ENCODE results near the gene LUM.

LUM gene

DNA sequence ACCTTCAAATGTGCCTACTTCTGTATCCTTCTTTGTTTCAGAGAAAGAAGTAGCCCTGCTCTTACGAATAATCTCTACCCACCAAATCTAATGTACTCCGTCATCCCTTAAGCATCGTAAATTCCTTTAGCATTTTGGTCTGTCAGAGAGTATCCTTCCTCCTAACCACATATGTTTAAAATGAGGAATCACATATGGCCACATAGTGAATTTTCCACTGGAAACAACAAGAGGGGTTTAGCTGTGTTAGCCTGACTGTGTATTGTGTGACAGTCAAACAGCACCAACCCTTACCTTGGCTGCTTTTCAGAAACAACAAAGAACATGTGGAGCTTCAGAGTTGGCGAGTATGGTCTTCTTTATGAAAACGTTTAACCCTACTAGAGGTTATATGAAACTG, 5.5 kb downstream of the LUM start:
- DNase-seq (ENCODE audit: low read depth): no peak
- TF ChIP-seq, protein P1, sequence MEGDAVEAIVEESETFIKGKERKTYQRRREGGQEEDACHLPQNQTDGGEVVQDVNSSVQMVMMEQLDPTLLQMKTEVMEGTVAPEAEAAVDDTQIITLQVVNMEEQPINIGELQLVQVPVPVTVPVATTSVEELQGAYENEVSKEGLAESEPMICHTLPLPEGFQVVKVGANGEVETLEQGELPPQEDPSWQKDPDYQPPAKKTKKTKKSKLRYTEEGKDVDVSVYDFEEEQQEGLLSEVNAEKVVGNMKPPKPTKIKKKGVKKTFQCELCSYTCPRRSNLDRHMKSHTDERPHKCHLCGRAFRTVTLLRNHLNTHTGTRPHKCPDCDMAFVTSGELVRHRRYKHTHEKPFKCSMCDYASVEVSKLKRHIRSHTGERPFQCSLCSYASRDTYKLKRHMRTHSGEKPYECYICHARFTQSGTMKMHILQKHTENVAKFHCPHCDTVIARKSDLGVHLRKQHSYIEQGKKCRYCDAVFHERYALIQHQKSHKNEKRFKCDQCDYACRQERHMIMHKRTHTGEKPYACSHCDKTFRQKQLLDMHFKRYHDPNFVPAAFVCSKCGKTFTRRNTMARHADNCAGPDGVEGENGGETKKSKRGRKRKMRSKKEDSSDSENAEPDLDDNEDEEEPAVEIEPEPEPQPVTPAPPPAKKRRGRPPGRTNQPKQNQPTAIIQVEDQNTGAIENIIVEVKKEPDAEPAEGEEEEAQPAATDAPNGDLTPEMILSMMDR (IDR thresholded peaks at IDR 0.05; ENCODE audit: control insufficient read depth, insufficient read depth, low read depth, low read length, missing control alignments): no peak
- no peak overlapping the region; the same call in 1 of the 2 replicates for H3K4me3 ChIP-seq (ENCODE audit: control insufficient read depth, low read depth, low read length)

DNA sequence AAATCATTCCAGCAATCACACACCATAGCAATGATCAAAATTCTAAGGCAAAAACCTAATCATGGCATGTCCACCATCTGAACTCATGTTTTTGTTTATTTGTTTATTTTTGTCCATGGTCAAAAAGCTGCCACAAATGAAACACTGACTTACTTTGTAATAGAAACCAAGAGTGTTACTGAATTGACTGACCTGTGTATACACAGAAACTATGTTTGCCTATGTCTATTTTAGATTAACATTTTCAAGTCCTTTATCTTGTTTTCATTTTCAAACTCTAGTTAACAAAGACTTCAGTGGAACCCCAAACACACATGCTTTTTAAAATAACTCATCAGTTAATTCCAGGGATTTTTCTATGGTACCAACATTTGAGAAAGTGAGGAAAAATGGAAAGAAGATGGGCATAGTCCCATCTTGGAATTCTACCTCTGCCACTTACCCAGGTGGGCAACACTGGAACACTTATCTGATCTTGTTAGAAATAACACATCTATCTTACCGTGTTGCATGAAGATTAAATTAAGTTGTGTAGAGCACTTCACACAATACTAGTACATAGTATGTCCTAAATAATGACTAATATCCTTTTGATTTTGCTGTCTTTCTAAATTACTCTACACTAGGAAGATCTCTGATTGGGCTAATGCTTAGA, 6.4 kb downstream of the LUM start:
- DNase-seq (ENCODE audit: low read depth): no peak

DNA sequence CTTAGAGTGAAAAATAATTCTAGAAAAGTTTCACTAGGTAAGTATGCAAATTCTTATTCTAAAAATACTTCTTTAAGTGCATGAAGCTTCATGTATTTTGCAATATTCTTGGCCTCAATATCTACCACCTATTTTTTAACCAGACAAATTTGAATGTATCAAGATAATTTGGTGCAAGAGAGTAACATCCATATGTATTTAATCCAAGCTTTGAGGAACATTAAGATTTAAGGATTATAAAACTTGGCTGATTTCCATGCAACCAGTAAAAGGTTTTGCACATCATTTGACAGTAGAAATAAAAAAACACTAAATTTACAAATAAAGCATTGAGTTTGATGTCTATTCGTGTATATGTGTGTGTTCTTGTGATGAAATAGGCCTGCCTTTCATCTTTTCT, 7.7 kb downstream of the LUM start:
- no peak overlapping the region for H3K4me3 ChIP-seq (ENCODE audit: control insufficient read depth, low read depth, low read length)
- TF ChIP-seq, protein P1 (IDR thresholded peaks at IDR 0.05; ENCODE audit: control insufficient read depth, insufficient read depth, low read depth, low read length, missing control alignments): no peak
- no peak for DNase-seq (ENCODE audit: low read depth)

More for the DNA sequence above, 6.4 kb downstream of the LUM start:
- TF ChIP-seq, protein P1 (IDR thresholded peaks at IDR 0.05; ENCODE audit: control insufficient read depth, insufficient read depth, low read depth, low read length, missing control alignments): no peak
- H3K4me3 ChIP-seq (ENCODE audit: control insufficient read depth, low read depth, low read length): no peak overlapping the region

DNA sequence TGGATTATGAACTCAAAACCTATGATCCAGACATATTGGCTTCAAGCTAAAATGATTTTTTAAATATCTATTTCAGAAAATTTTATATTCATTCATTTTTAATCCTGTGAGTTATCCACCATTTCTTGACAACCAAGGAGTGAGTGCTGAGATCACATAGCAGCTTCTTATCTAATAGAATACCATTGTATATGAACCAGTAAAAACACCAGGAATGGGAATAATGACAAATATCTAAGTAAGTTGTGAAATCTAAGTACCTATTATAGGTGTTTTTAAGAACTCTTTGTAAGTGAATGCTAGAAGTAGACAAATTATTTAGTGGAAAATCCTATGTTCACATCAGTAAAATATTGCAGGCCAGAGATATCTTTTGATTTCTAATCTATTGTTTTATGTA, 8.2 kb downstream of the LUM start:
- no peak for DNase-seq (ENCODE audit: low read depth)
- TF ChIP-seq, protein P1 (IDR thresholded peaks at IDR 0.05; ENCODE audit: control insufficient read depth, insufficient read depth, low read depth, low read length, missing control alignments): no peak
- no peak overlapping the region for H3K4me3 ChIP-seq (ENCODE audit: control insufficient read depth, low read depth, low read length)

DNA sequence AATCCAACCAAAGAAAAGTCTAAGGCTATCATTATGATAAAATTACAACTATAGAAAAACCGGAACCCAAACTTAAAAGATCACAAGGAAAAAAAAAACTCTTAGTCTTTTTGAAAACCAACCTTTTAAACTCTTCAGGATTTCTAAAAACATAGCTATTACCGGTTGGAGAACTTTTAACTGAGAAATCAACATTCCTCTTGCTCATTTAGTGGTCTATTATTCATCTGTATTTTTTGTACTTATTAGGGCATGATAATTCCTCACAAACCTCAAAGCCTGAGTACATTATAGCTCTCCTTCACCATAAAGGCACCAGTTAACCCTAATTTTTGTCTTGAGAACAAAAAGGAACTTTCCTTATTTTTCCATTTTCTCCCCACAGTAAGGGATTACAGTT, 10.4 kb downstream of the LUM start:
- DNase-seq (ENCODE audit: low read depth): no peak
- TF ChIP-seq, protein P1 (IDR thresholded peaks at IDR 0.05; ENCODE audit: control insufficient read depth, insufficient read depth, low read depth, low read length, missing control alignments): no peak

DNA sequence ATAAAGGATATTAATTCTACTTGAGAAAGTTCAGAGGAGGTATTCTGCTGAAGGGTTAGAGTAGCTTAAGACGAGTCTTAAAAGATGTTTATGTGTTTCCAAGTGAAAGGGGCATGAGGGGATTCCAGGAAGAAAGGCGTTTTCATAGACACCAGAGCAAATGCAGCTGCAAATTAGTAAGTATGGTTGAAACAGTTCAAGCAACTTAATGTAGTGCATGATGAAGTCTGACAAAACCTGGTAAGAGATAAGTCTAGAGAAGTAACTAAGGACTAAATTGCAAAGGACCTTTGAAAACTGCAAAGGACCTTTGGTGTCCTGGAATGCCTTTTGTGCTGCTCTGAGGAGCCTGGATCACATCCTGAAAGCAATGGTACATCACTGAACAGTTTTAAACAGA, 11.5 kb downstream of the LUM start:
- TF ChIP-seq, protein P1 (IDR thresholded peaks at IDR 0.05; ENCODE audit: control insufficient read depth, insufficient read depth, low read depth, low read length, missing control alignments): no peak
- no peak for DNase-seq (ENCODE audit: low read depth)
- no peak overlapping the region for H3K4me3 ChIP-seq (ENCODE audit: control insufficient read depth, low read depth, low read length)

More for the DNA sequence above, 10.4 kb downstream of the LUM start:
- H3K4me3 ChIP-seq (ENCODE audit: control insufficient read depth, low read depth, low read length): no peak overlapping the region

Measured in AG09309 (cell line).